CD4-positive, alpha-beta T cell (primary cell): ENCODE data around the gene PLCL1. TPM values are rescaled to one million over a fixed set of nuclear protein-coding genes. Genes with fewer than 3 reads are reported as not detected.

Source experiments
- ATAC-seq: fragments of 200-7000 bp; cut with Tn5 transposase; one replicate; pipeline ENCODE4 v1.10.0; 2022; ENCODE audit warnings: mild to moderate bottlenecking; ENCODE audit not compliant: poor library complexity
- CTCF ChIA-PET: fragments of 350-600 bp; sonication (Branson Sonifier 250); formaldehyde crosslinking; loops from one replicate; lab custom pipeline; 2021; ENCODE audit warnings: antibody characterized with exemption, inconsistent platforms; lab: Charles Lee
- POLR2A ChIA-PET: fragments of 350-600 bp; sonication (Branson Sonifier 250); formaldehyde crosslinking; loops from one replicate; lab custom pipeline; 2021; ENCODE audit warnings: antibody characterized with exemption, inconsistent platforms; lab: Charles Lee
- DNase-seq, 14 experiments: peaks; one replicate each; pipeline ENCODE4 v3.0.0-alpha.2; 2013 to 2020; ENCODE audit warnings: mixed read lengths in 2 of 14
- H3K27ac ChIP-seq, 2 donors: one replicate each; pipeline versions ENCODE4 v1.5.1 to v1.7.0; 2013; ENCODE audit warnings: low read length in 2 of 2, low read depth in 1 of 2, mild to moderate bottlenecking in 1 of 2
- H3K27me3 ChIP-seq, 2 experiments: 1 replicate in 1 of 2; 2 replicates in 1 of 2; pipeline versions ENCODE4 v1.6.1 to v1.7.0; 2013; ENCODE audit warnings: low read length in 2 of 2, control low read depth in 1 of 2, mild to moderate bottlenecking in 1 of 2, moderate library complexity in 1 of 2; ENCODE audit not compliant: insufficient read depth in 2 of 2, control insufficient read depth in 1 of 2
- H3K36me3 ChIP-seq: one replicate; pipeline ENCODE4 v1.6.1; 2013; ENCODE audit warnings: low read length, control low read depth; ENCODE audit not compliant: insufficient read depth
- H3K4me1 ChIP-seq: one replicate; pipeline ENCODE4 v1.6.1; 2013; ENCODE audit warnings: low read length, control low read depth; ENCODE audit not compliant: insufficient read depth
- H3K4me3 ChIP-seq: one replicate; pipeline ENCODE4 v1.5.1; 2013; ENCODE audit warnings: mild to moderate bottlenecking, low read length, moderate library complexity
- H3K9me3 ChIP-seq, 2 experiments: 1 replicate in 1 of 2; 2 replicates in 1 of 2; pipeline versions ENCODE4 v1.6.1 to v1.7.0; 2013; ENCODE audit warnings: low read length in 2 of 2, mild to moderate bottlenecking in 2 of 2, control low read depth in 1 of 2, moderate library complexity in 1 of 2; ENCODE audit not compliant: control insufficient read depth in 1 of 2, insufficient read depth in 1 of 2
- H3K27ac Mint-ChIP-seq: one replicate; pipeline ENCODE4 v1.8.0; 2020; ENCODE audit warnings: mixed read lengths
- H3K27me3 Mint-ChIP-seq: one replicate; pipeline ENCODE4 v1.8.0; 2021; ENCODE audit warnings: mixed read lengths
- H3K36me3 Mint-ChIP-seq: one replicate; pipeline ENCODE4 v1.8.0; 2021; ENCODE audit warnings: low read depth, mixed read lengths
- H3K4me1 Mint-ChIP-seq: one replicate; pipeline ENCODE4 v1.8.0; 2021; ENCODE audit warnings: low read depth, mixed read lengths
- H3K4me3 Mint-ChIP-seq: one replicate; pipeline ENCODE4 v1.8.0; 2020; ENCODE audit warnings: mild to moderate bottlenecking, mixed read lengths
- H3K9me3 Mint-ChIP-seq: one replicate; pipeline ENCODE4 v1.8.0; 2020; ENCODE audit warnings: mixed read lengths
- intact Hi-C, 2 experiments: fragments of 100-400 bp; cut with DNase I in 1 of 2; cut with micrococcal nuclease in 1 of 2; formaldehyde crosslinking; loops; one replicate each; pipeline versions ENCODE4 v1.15.1 to v1.9.0; 2023 to 2025; cut with DNase I, micrococcal nuclease
- total RNA-seq, 174 experiments: library from RNA in 2 of 174; stranded (reverse) in 2 of 174; gene quantifications; one replicate each; pipeline ENCODE4 v1.2.3 and lab custom pipeline; 2021 to 2026
- TF ChIP-seq, protein P1 (sequence below): fragments of 200-600 bp; IDR thresholded peaks from one replicate; pipeline ENCODE4 v1.8.0; 2022; ENCODE audit warnings: antibody characterized with exemption, mild to moderate bottlenecking

The PLCL1 gene
- total RNA-seq, 2 experiments from 2014 or later = 27.0 to 28.3 TPM

DNA sequence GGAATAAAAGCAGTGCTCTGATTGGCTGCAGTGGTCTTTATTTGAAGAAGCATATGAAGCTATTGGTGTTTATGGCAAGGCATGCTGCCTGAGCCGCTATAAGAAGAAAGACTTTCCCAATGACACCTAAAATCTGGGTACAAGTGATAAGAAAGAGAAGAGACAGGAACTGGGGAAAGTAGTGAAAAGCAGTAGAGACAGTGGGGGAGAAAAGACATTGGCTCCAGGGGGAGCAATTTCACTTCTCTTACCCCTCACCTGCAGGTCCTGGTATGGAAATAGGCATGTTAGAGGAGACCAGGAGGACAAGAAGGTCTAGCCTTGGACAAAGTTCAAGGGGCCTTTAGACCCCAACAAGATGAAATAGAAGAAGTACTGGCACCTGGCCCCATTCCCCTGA lies 47.1 kb downstream of the PLCL1 start:
- Histone ChIP-seq H3K4me3 (no peak overlapping the region), H3K27ac (no peak overlapping the region), H3K36me3 (no peaks in the 10 kb centered on the region), H3K9me3 (no peaks in the 10 kb centered on the region), H3K27me3 (no peaks in the 10 kb centered on the region), H3K4me1 (peaks cover 24% of the 10 kb centered on the region)
- CTCF ChIA-PET = interaction anchor here (1.2 to 1.8 kb wide), 3 partner anchors 8 to 27 kb away, joined by 3 to 5 read pairs (median 4); no protein-coding TSS in a partner anchor
- DNase-seq = peak in 4 of 14 experiments; percentile 20 to 53 (median 38)
- POLR2A ChIA-PET = interaction anchor here (0.6 kb wide), 1 partner anchor 1250 kb away, joined by 3 read pairs; no protein-coding TSS in a partner anchor
- H3K4me3 Mint-ChIP-seq = peak overlapping the region; percentile 12
- H3K36me3 Mint-ChIP-seq = no peaks in the 10 kb centered on the region
- TF ChIP-seq, protein P1, sequence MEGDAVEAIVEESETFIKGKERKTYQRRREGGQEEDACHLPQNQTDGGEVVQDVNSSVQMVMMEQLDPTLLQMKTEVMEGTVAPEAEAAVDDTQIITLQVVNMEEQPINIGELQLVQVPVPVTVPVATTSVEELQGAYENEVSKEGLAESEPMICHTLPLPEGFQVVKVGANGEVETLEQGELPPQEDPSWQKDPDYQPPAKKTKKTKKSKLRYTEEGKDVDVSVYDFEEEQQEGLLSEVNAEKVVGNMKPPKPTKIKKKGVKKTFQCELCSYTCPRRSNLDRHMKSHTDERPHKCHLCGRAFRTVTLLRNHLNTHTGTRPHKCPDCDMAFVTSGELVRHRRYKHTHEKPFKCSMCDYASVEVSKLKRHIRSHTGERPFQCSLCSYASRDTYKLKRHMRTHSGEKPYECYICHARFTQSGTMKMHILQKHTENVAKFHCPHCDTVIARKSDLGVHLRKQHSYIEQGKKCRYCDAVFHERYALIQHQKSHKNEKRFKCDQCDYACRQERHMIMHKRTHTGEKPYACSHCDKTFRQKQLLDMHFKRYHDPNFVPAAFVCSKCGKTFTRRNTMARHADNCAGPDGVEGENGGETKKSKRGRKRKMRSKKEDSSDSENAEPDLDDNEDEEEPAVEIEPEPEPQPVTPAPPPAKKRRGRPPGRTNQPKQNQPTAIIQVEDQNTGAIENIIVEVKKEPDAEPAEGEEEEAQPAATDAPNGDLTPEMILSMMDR = peak; percentile 29
- H3K27ac Mint-ChIP-seq = peak overlapping the region; percentile 94
- intact Hi-C loops = loop anchor here in 1 of 2 experiments (2.0 kb wide), 1 partner anchor 15 kb away; no protein-coding TSS in a partner anchor
- peaks cover 96% of the 10 kb centered on the region for H3K4me1 Mint-ChIP-seq
- H3K27me3 Mint-ChIP-seq = no peaks in the 10 kb centered on the region
- H3K9me3 Mint-ChIP-seq = no peaks in the 10 kb centered on the region
- no peak for ATAC-seq

DNA sequence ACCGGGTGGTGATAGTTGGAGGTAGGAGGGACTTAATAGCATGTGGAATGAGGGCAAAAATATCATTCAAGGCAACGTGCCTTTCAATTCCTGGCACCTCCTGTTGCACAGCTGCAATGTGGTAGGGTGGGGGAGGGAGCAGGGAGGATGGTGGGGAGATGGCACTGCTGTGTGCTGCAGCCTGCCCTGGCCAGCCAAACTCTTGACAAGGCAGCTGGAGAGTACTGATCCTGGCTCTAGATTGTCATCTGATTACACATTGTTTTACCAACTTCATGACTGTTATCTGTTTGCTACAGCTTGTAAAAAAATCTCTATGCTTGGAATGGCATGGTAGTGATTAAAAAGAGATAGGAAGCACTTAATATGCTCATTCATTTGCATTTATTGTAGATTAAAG lies 47.7 kb downstream of the PLCL1 start:
- Histone ChIP-seq H3K9me3 (no peaks in the 10 kb centered on the region), H3K27ac (no peak overlapping the region), H3K36me3 (no peaks in the 10 kb centered on the region), H3K27me3 (no peaks in the 10 kb centered on the region), H3K4me3 (no peak overlapping the region), H3K4me1 (peaks cover 22% of the 10 kb centered on the region)
- Mint-ChIP-seq H3K4me1 (peaks cover 96% of the 10 kb centered on the region), H3K9me3 (no peaks in the 10 kb centered on the region), H3K4me3 (no peak overlapping the region), H3K27ac (peak overlapping the region; percentile 94), H3K36me3 (no peaks in the 10 kb centered on the region), H3K27me3 (no peaks in the 10 kb centered on the region)
- ChIA-PET CTCF (interaction anchor here (1.0 to 1.8 kb wide), 3 partner anchors 14 to 43 kb away, joined by 3 to 5 read pairs (median 4); no protein-coding TSS in a partner anchor), POLR2A (no interaction called here)
- DNase-seq (no peak), ATAC-seq (no peak)
- TF ChIP-seq, protein P1 = no peak
- intact Hi-C loops = no loop called here

DNA sequence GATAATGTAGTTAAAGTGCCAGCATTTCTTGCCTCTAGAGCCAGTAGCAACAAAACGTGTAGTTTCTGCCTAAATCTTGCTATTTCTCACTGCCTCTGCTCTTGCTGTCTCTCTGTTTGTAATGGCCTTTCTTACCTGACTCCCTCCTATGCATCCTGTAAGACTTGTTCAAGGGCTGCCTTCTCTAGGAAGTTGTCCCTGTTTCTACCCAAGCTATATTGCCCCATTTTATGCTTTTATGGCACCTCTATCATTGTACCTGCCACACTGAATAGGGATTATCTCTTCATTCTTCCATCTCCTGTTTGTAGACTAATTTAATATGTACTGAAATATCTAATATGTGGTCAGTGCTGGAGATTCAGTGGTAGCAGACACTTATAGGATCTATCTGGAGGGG lies 49.2 kb downstream of the PLCL1 start:
- CTCF ChIA-PET = no interaction called here

More for the DNA sequence above, 49.2 kb downstream of the PLCL1 start:
- peaks cover 15% of the 10 kb centered on the region for H3K4me1 ChIP-seq
- intact Hi-C loops = no loop called here
- peaks cover 94% of the 10 kb centered on the region for H3K4me1 Mint-ChIP-seq
- peak overlapping the region; percentile 12 for H3K27ac Mint-ChIP-seq
- TF ChIP-seq, protein P1 = no peak
- POLR2A ChIA-PET = interaction anchor here (1.0 kb wide), 1 partner anchor 16 kb away, joined by 8 read pairs; no protein-coding TSS in a partner anchor
- no peak overlapping the region for H3K27ac ChIP-seq
- H3K4me3 Mint-ChIP-seq = no peak overlapping the region
- H3K9me3 ChIP-seq = no peaks in the 10 kb centered on the region
- H3K27me3 Mint-ChIP-seq = no peaks in the 10 kb centered on the region
- H3K36me3 Mint-ChIP-seq = no peaks in the 10 kb centered on the region
- DNase-seq (no peak), ATAC-seq (no peak)
- H3K27me3 ChIP-seq = no peaks in the 10 kb centered on the region
- no peaks in the 10 kb centered on the region for H3K36me3 ChIP-seq
- no peaks in the 10 kb centered on the region for H3K9me3 Mint-ChIP-seq
- no peak overlapping the region for H3K4me3 ChIP-seq
